ENCODE measurements around the gene FYN. TPM values are rescaled to one million over a fixed set of nuclear protein-coding genes. Genes with fewer than 3 reads are reported as not detected.

The FYN gene
- total RNA-seq, 1 donor from 2014 or later = 124 TPM

GRCh38 chr6:111870051-111870741, 3.1 kb downstream of the FYN start:
- peaks cover 0 to 22% (median 10%) of the 10 kb centered on the region in 3 donors for H3K27me3 ChIP-seq (ENCODE audit: control insufficient read depth in 3 of 3, insufficient read depth in 3 of 3, low read length in 3 of 3)
- no peaks in the 10 kb centered on the region for H3K9me3 ChIP-seq (ENCODE audit: control insufficient read depth in 3 of 3, low read length in 3 of 3)
- no peak overlapping the region for H3K4me3 ChIP-seq (ENCODE audit: low read length in 3 of 3)
- H3K36me3 ChIP-seq (ENCODE audit: control insufficient read depth in 3 of 3, insufficient read depth in 3 of 3, low read length in 3 of 3) = no peaks in the 10 kb centered on the region
- H3K4me1 ChIP-seq (ENCODE audit: control insufficient read depth in 3 of 3, insufficient read depth in 3 of 3, low read length in 3 of 3) = peaks cover 5 to 10% (median 10%) of the 10 kb centered on the region in 3 donors
- H3K9ac ChIP-seq (ENCODE audit: low read depth in 1 of 3, low read length in 3 of 3) = no peak overlapping the region
- no peak overlapping the region for H3K27ac ChIP-seq (ENCODE audit: low read depth, low read length)

GRCh38 chr6:111866857-111867256, 6.4 kb downstream of the FYN start:
- no peaks in the 10 kb centered on the region for H3K36me3 ChIP-seq (ENCODE audit: control insufficient read depth in 3 of 3, insufficient read depth in 3 of 3, low read length in 3 of 3)
- no peak overlapping the region for H3K9ac ChIP-seq (ENCODE audit: low read depth in 1 of 3, low read length in 3 of 3)
- H3K27ac ChIP-seq (ENCODE audit: low read depth, low read length) = no peak overlapping the region
- no peaks in the 10 kb centered on the region for H3K9me3 ChIP-seq (ENCODE audit: control insufficient read depth in 3 of 3, low read length in 3 of 3)
- H3K4me3 ChIP-seq (ENCODE audit: low read length in 3 of 3) = no peak overlapping the region
- peaks cover 0 to 2% (median 0%) of the 10 kb centered on the region in 3 donors for H3K4me1 ChIP-seq (ENCODE audit: control insufficient read depth in 3 of 3, insufficient read depth in 3 of 3, low read length in 3 of 3)
- H3K27me3 ChIP-seq (ENCODE audit: control insufficient read depth in 3 of 3, insufficient read depth in 3 of 3, low read length in 3 of 3) = peaks cover 0 to 14% (median under 1%) of the 10 kb centered on the region in 3 donors

DNA sequence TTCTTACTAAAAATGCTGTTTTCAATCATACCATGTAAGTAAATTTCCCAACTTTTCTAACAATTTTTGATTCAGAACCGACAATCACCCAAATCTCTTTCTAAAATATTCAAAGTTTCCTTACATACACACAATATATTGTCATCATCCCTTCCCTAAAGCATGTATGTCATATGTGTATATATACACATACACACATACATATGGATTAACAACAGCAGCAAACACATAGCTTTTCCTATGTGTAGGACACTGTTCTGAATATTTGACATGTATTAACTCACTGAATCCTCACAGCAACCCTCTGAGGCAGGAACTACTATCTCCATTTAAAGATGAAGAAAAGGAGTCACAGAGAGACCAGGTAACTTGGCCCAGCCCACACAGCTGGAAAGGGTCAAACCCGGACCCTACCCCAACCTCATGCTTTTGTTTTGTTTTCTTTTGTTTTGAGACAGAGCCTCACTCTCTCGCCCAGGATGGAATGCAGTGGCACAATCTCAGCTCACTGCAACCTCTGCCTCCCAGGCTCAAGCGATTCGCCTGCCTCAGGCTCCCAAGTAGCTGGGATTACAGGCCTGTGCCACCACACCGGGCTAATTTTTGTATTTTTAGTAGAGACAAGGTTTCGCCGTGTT, 7.2 kb downstream of the FYN start:
- Histone ChIP-seq H3K9ac (ENCODE audit: low read depth in 1 of 3, low read length in 3 of 3) (no peak overlapping the region), H3K27me3 (ENCODE audit: control insufficient read depth in 3 of 3, insufficient read depth in 3 of 3, low read length in 3 of 3) (peaks cover 0 to 8% (median 0%) of the 10 kb centered on the region in 3 donors), H3K4me1 (ENCODE audit: control insufficient read depth in 3 of 3, insufficient read depth in 3 of 3, low read length in 3 of 3) (peaks cover 0 to 3% (median 0%) of the 10 kb centered on the region in 3 donors), H3K27ac (ENCODE audit: low read depth, low read length) (no peak overlapping the region), H3K9me3 (ENCODE audit: control insufficient read depth in 3 of 3, low read length in 3 of 3) (no peaks in the 10 kb centered on the region), H3K4me3 (ENCODE audit: low read length in 3 of 3) (no peak overlapping the region), H3K36me3 (ENCODE audit: control insufficient read depth in 3 of 3, insufficient read depth in 3 of 3, low read length in 3 of 3) (no peaks in the 10 kb centered on the region)

DNA sequence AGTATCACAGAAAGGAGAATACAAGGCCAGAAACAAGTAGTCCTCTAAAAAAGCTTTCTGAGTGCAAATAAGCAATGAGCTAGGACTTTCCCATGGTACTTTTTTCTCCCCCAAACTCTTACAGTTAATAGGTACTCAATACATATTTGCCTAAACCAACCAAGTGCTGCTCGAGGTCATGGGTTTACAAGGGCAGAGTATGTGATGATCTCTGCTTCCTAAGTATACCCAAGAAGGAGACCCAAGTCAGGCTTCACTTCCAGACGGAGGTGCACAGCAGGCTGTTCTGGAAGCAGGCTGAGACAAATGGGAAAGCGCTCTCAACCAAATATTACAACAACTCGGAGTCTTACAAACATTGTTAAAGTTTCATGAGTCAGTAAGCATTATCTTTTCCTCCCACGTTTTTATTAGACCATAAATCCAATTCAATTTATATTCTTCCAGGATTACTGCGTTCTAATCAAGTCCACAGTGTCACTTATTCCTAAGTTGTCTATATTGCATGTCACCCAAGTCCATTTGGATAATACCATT, 8.1 kb downstream of the FYN start:
- Histone ChIP-seq H3K27me3 (ENCODE audit: control insufficient read depth in 3 of 3, insufficient read depth in 3 of 3, low read length in 3 of 3) (peaks cover 0 to 8% (median 0%) of the 10 kb centered on the region in 3 donors), H3K4me3 (ENCODE audit: low read length in 3 of 3) (no peak overlapping the region), H3K36me3 (ENCODE audit: control insufficient read depth in 3 of 3, insufficient read depth in 3 of 3, low read length in 3 of 3) (no peaks in the 10 kb centered on the region), H3K27ac (ENCODE audit: low read depth, low read length) (no peak overlapping the region), H3K4me1 (ENCODE audit: control insufficient read depth in 3 of 3, insufficient read depth in 3 of 3, low read length in 3 of 3) (peaks cover 0 to 3% (median 0%) of the 10 kb centered on the region in 3 donors), H3K9me3 (ENCODE audit: control insufficient read depth in 3 of 3, low read length in 3 of 3) (no peaks in the 10 kb centered on the region), H3K9ac (ENCODE audit: low read depth in 1 of 3, low read length in 3 of 3) (no peak overlapping the region)

GRCh38 chr6:111864138-111865048, 8.9 kb downstream of the FYN start:
- peaks cover 0 to 3% (median 0%) of the 10 kb centered on the region in 3 donors for H3K4me1 ChIP-seq (ENCODE audit: control insufficient read depth in 3 of 3, insufficient read depth in 3 of 3, low read length in 3 of 3)
- H3K9me3 ChIP-seq (ENCODE audit: control insufficient read depth in 3 of 3, low read length in 3 of 3) = no peaks in the 10 kb centered on the region
- H3K27me3 ChIP-seq (ENCODE audit: control insufficient read depth in 3 of 3, insufficient read depth in 3 of 3, low read length in 3 of 3) = peaks cover 0 to 5% (median 0%) of the 10 kb centered on the region in 3 donors
- H3K36me3 ChIP-seq (ENCODE audit: control insufficient read depth in 3 of 3, insufficient read depth in 3 of 3, low read length in 3 of 3) = no peaks in the 10 kb centered on the region
- no peak overlapping the region for H3K27ac ChIP-seq (ENCODE audit: low read depth, low read length)
- no peak overlapping the region for H3K9ac ChIP-seq (ENCODE audit: low read depth in 1 of 3, low read length in 3 of 3)
- H3K4me3 ChIP-seq (ENCODE audit: low read length in 3 of 3) = no peak overlapping the region

DNA sequence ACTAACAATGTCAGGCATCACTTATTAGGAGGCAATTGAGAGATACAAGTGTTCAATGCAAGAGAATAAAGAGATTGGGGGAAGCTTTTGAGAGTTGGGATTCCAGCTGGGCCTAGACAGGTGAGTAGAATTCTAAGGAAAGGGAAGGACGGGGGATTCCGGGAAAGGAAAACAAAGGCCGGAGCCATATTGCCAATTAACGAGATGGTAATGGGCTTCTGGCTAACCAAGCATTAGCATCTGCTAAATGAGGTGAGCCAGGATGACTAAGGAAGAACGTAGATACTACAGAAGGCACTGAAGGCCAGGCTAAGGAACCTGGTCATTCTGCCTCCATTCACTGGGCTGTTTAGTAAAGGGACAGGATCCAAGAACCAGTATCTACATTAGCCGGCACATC, 10.5 kb downstream of the FYN start:
- Histone ChIP-seq H3K4me1 (ENCODE audit: control insufficient read depth in 3 of 3, insufficient read depth in 3 of 3, low read length in 3 of 3) (peaks cover 0 to 3% (median 0%) of the 10 kb centered on the region in 3 donors), H3K27ac (ENCODE audit: low read depth, low read length) (no peak overlapping the region), H3K9me3 (ENCODE audit: control insufficient read depth in 3 of 3, low read length in 3 of 3) (no peaks in the 10 kb centered on the region), H3K27me3 (ENCODE audit: control insufficient read depth in 3 of 3, insufficient read depth in 3 of 3, low read length in 3 of 3) (no peaks in the 10 kb centered on the region), H3K9ac (ENCODE audit: low read depth in 1 of 3, low read length in 3 of 3) (no peak overlapping the region), H3K4me3 (ENCODE audit: low read length in 3 of 3) (no peak overlapping the region), H3K36me3 (ENCODE audit: control insufficient read depth in 3 of 3, insufficient read depth in 3 of 3, low read length in 3 of 3) (no peaks in the 10 kb centered on the region)

DNA sequence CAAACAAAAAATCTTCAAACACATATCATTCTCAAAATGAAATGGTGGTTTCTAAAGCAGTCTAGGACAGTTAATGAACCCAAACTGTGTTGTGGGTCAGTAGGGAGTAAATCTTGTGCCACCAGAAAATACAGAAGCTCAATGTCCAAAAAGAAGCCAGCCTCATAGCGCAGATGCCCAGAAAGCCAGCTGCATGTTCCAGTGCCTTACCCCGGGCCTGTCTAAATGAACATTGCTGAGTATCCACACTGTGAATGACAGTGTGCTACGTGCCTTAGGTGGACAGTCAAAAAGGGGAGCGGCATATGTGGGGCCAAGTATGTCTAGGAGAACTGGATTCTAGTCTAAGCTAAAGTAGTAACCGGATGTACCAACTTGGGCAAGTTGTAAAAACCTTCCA, 10.9 kb downstream of the FYN start:
- Histone ChIP-seq H3K27me3 (ENCODE audit: control insufficient read depth in 3 of 3, insufficient read depth in 3 of 3, low read length in 3 of 3) (no peaks in the 10 kb centered on the region), H3K9me3 (ENCODE audit: control insufficient read depth in 3 of 3, low read length in 3 of 3) (no peaks in the 10 kb centered on the region), H3K27ac (ENCODE audit: low read depth, low read length) (no peak overlapping the region), H3K4me1 (ENCODE audit: control insufficient read depth in 3 of 3, insufficient read depth in 3 of 3, low read length in 3 of 3) (peaks cover 0 to 5% (median 0%) of the 10 kb centered on the region in 3 donors), H3K4me3 (ENCODE audit: low read length in 3 of 3) (no peak overlapping the region), H3K9ac (ENCODE audit: low read depth in 1 of 3, low read length in 3 of 3) (no peak overlapping the region), H3K36me3 (ENCODE audit: control insufficient read depth in 3 of 3, insufficient read depth in 3 of 3, low read length in 3 of 3) (no peaks in the 10 kb centered on the region)

- Histone ChIP-seq H3K9me3 (ENCODE audit: control insufficient read depth in 3 of 3, low read length in 3 of 3) (no peaks in the 10 kb centered on the region), H3K9ac (ENCODE audit: low read depth in 1 of 3, low read length in 3 of 3) (no peak overlapping the region), H3K4me1 (ENCODE audit: control insufficient read depth in 3 of 3, insufficient read depth in 3 of 3, low read length in 3 of 3) (peaks cover 0 to 5% (median 0%) of the 10 kb centered on the region in 3 donors), H3K36me3 (ENCODE audit: control insufficient read depth in 3 of 3, insufficient read depth in 3 of 3, low read length in 3 of 3) (no peaks in the 10 kb centered on the region), H3K4me3 (ENCODE audit: low read length in 3 of 3) (no peak overlapping the region), H3K27me3 (ENCODE audit: control insufficient read depth in 3 of 3, insufficient read depth in 3 of 3, low read length in 3 of 3) (no peaks in the 10 kb centered on the region), H3K27ac (ENCODE audit: low read depth, low read length) (no peak overlapping the region)
These were observed 11.8 kb downstream of the FYN start for GRCh38 chr6:111861431-111861885.

DNA sequence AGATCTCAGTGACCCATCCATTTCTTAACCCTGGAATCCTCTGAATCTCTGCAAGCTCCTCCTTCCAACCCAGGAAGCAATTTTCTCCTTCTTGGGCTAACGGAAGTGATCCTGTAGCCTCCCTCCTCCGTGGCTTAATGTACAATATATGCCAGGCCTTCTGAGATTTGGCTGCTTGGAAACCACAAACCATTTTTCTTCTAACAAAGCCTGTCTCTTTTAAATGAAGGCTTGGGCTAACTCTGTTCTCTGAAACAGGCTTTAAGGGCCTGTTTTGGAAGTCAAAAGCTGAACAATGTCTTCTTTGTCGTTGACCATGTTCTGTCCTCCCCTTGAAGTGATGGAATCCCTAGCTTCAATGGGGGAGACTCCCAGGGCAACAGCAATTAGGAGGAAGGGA, 14.9 kb downstream of the FYN start:
- Histone ChIP-seq H3K9me3 (ENCODE audit: control insufficient read depth in 3 of 3, low read length in 3 of 3) (no peaks in the 10 kb centered on the region), H3K4me1 (ENCODE audit: control insufficient read depth in 3 of 3, insufficient read depth in 3 of 3, low read length in 3 of 3) (peaks cover 0 to 5% (median 0%) of the 10 kb centered on the region in 3 donors), H3K27ac (ENCODE audit: low read depth, low read length) (no peak overlapping the region), H3K9ac (ENCODE audit: low read depth in 1 of 3, low read length in 3 of 3) (no peak overlapping the region), H3K4me3 (ENCODE audit: low read length in 3 of 3) (no peak overlapping the region), H3K27me3 (ENCODE audit: control insufficient read depth in 3 of 3, insufficient read depth in 3 of 3, low read length in 3 of 3) (peaks cover 0 to under 1% (median 0%) of the 10 kb centered on the region in 3 donors), H3K36me3 (ENCODE audit: control insufficient read depth in 3 of 3, insufficient read depth in 3 of 3, low read length in 3 of 3) (no peaks in the 10 kb centered on the region)
